HepG2 (cell line): ENCODE results near the gene ARRDC3. TPM values are rescaled to one million over a fixed set of nuclear protein-coding genes. Genes with fewer than 3 reads are reported as not detected.

Experiments
- ATAC-seq: fragments of 200-7000 bp; cut with Tn5 transposase; 3 replicates; pipeline ENCODE4 v1.9.1; 2020; ENCODE audit warnings: mild to moderate bottlenecking, moderate library complexity
- BruUV-seq: library from RNA; stranded (reverse); fragments of 400-500 nt; replicated peaks from 2 replicates; lab custom pipeline; 2021; lab: Mats Ljungman, UMichigan
- CTCF ChIA-PET: fragments of 300-600 bp; formaldehyde crosslinking; extraction: SDS; loops from one replicate; lab custom pipeline; 2021; ENCODE audit warnings: low total read pairs, inconsistent platforms, low intra/inter-chr PET ratio; lab: Yijun Ruan, JAX
- POLR2A ChIA-PET: fragments of 350-600 bp; sonication (Branson Sonifier 250); formaldehyde crosslinking; loops from one replicate; lab custom pipeline; 2020; ENCODE audit warnings: antibody characterized with exemption, inconsistent platforms; lab: Yijun Ruan, JAX
- DNase-seq: peaks from one replicate; pipeline ENCODE4 v3.0.0-alpha.2; 2015; ENCODE audit warnings: low spot score
- FAIRE-seq: peaks from 3 replicates; lab custom pipeline; 2011; peaks lifted over from hg19 to GRCh38; lab: Jason Lieb, UNC
- H2AFZ ChIP-seq: one replicate; pipeline ENCODE4 v1.6.1; 2011; ENCODE audit warnings: low read length, inconsistent platforms
- H3K27ac ChIP-seq: fragments of 300-600 bp; 3 replicates; pipeline ENCODE4 v1.8.0; 2011; ENCODE audit warnings: mixed run types, mild to moderate bottlenecking, mixed read lengths, low read length, inconsistent platforms; ENCODE audit not compliant: insufficient read depth; ENCODE audit errors: extremely low read length
- H3K27me3 ChIP-seq, 2 experiments: fragments of 200-600 bp in 1 of 2; 2 replicates in 1 of 2; 3 replicates in 1 of 2; pipeline versions ENCODE4 v1.6.0 to v1.8.0; 2011; ENCODE audit warnings: low read length in 2 of 2, mild to moderate bottlenecking in 2 of 2, moderate library complexity in 2 of 2, inconsistent platforms in 1 of 2; ENCODE audit not compliant: insufficient read depth in 2 of 2, control insufficient read depth in 1 of 2
- H3K36me3 ChIP-seq, 2 experiments: fragments of 200-600 bp in 1 of 2; replicated peaks in 1 of 2; 2 replicates in 1 of 2; 3 replicates in 1 of 2; pipeline versions ENCODE4 v1.5.1 to v1.8.0; 2011; ENCODE audit warnings: low read length in 2 of 2, inconsistent platforms in 1 of 2; ENCODE audit not compliant: insufficient read depth in 2 of 2, control insufficient read depth in 1 of 2
- H3K4me1 ChIP-seq: 2 replicates; pipeline ENCODE4 v1.5.1; 2012; ENCODE audit warnings: low read length, inconsistent platforms; ENCODE audit not compliant: insufficient read depth
- H3K4me2 ChIP-seq: 2 replicates; pipeline ENCODE4 v1.6.0; 2011; ENCODE audit warnings: low read depth, low read length, inconsistent platforms
- H3K4me3 ChIP-seq, 3 experiments: fragments of 200-600 bp in 1 of 3; sonication (generic), shearing (Covaris generic) in 1 of 3; replicated peaks in 1 of 3; 2 replicates each; pipeline ENCODE4 v1.5.1; 2011 to 2016; ENCODE audit warnings: low read length in 3 of 3, inconsistent platforms in 2 of 3, low read depth in 2 of 3, mild to moderate bottlenecking in 2 of 3, control low read depth in 1 of 3, mixed read lengths in 1 of 3; ENCODE audit not compliant: insufficient read depth in 1 of 3
- H3K79me2 ChIP-seq: one replicate; pipeline ENCODE4 v1.6.1; 2011; ENCODE audit warnings: low read length, inconsistent platforms; ENCODE audit not compliant: insufficient read depth
- H3K9ac ChIP-seq: 2 replicates; pipeline ENCODE4 v1.6.0; 2011; ENCODE audit warnings: mild to moderate bottlenecking, low read depth, low read length, inconsistent platforms; ENCODE audit not compliant: insufficient read depth
- H3K9me3 ChIP-seq: 2 replicates; pipeline ENCODE4 v1.5.1; 2012; ENCODE audit warnings: mild to moderate bottlenecking, low read length
- H4K20me1 ChIP-seq: 2 replicates; pipeline ENCODE4 v1.6.0; 2011; ENCODE audit warnings: inconsistent platforms, mild to moderate bottlenecking, low read length, moderate library complexity; ENCODE audit not compliant: insufficient read depth
- BCL6 ChIP-seq: IDR thresholded peaks from 2 replicates; pipeline ENCODE4 v1.6.1; 2016; ENCODE audit warnings: missing genetic modification reagents, missing compliant biosample characterization
- ETV5 ChIP-seq: IDR thresholded peaks from 2 replicates; pipeline ENCODE4 v1.6.1; 2018; ENCODE audit warnings: missing biosample characterization, missing genetic modification reagents, inconsistent platforms, borderline replicate concordance
- MAFG ChIP-seq: sonication (generic); formaldehyde crosslinking; IDR thresholded peaks from 2 replicates; pipeline ENCODE4 v1.5.1; 2020; ENCODE audit warnings: mild to moderate bottlenecking, missing genetic modification reagents
- SKI ChIP-seq: fragments of 450-650 bp; IDR thresholded peaks from one replicate; pipeline ENCODE4 v1.6.1; 2018; ENCODE audit warnings: mild to moderate bottlenecking; ENCODE audit not compliant: partially characterized antibody
- SP1 ChIP-seq, 2 experiments: fragments of 450-650 bp in 1 of 2; sonication (generic) in 1 of 2; formaldehyde crosslinking in 1 of 2; IDR thresholded peaks; 2 replicates each; pipeline versions ENCODE4 v1.4.0 to v1.6.1; 2016 to 2020; ENCODE audit warnings: missing genetic modification reagents in 1 of 2
- ZBTB42 ChIP-seq: sonication (generic); formaldehyde crosslinking; IDR thresholded peaks from 2 replicates; pipeline ENCODE4 v1.5.0; 2020; ENCODE audit warnings: mild to moderate bottlenecking, missing genetic modification reagents
- ZNF20 ChIP-seq: sonication (generic); formaldehyde crosslinking; IDR thresholded peaks from 2 replicates; pipeline ENCODE4 v1.4.0; 2020; ENCODE audit warnings: mild to moderate bottlenecking, moderate library complexity, missing genetic modification reagents
- ZNF253 ChIP-seq: sonication (generic); formaldehyde crosslinking; IDR thresholded peaks from 2 replicates; pipeline ENCODE4 v1.8.0; 2022; ENCODE audit warnings: mild to moderate bottlenecking, missing genetic modification reagents, borderline replicate concordance
- ZNF317 ChIP-seq: sonication (generic); formaldehyde crosslinking; IDR thresholded peaks from 2 replicates; pipeline ENCODE4 v1.5.0; 2020; ENCODE audit warnings: mild to moderate bottlenecking, missing genetic modification reagents
- ZNF746 ChIP-seq: sonication (generic); formaldehyde crosslinking; IDR thresholded peaks from 2 replicates; pipeline ENCODE4 v1.8.0; 2022; ENCODE audit warnings: mild to moderate bottlenecking, missing genetic modification reagents
- whole genome bisulfite sequencing: methylation state at CpG from one replicate; pipeline ENCODE4 v1.1.6; 2017; ENCODE audit warnings: low lambda C conversion rate; 5-methylcytosine and 5-hydroxymethylcytosine counted together
- in situ Hi-C: cut with HindIII; loops from 2 replicates; pipeline ENCODE4 v1.10.0; 2017; ENCODE audit warnings: low pct_unique_long_range_greater_than_20kb; ENCODE audit not compliant: extremely low pct_ligation_motif_present
- intact Hi-C: fragments of 100-400 bp; cut with micrococcal nuclease; formaldehyde crosslinking; loops from one replicate; pipeline ENCODE4 v1.10.0; 2022; ENCODE audit not compliant: unreplicated experiment
- polyA plus RNA-seq, 8 experiments: library from polyadenylated mRNA; depleted of rRNA in 3 of 8; stranded (reverse) in 7 of 8; unstranded in 1 of 8; fragments of >200 nt; fragmentation: Illumina TruSeq in 4 of 8; extraction: Trizol in 4 of 8; gene quantifications; 2 replicates each; pipeline versions ENCODE4 v1.2.1 to v1.2.3, GENCODE V29; 2011 to 2016; ENCODE audit warnings: low read depth in 4 of 8, missing spikeins in 1 of 8, mixed read lengths in 1 of 8; ENCODE audit not compliant: insufficient read depth in 1 of 8
- total RNA-seq, 5 experiments: library from RNA; depleted of rRNA; stranded (reverse); fragments of >200 nt; fragmentation: Illumina TruSeq; extraction: Trizol; gene quantifications; 2 replicates each; pipeline ENCODE4 v1.2.3, GENCODE V29; 2016; ENCODE audit warnings: low read depth in 1 of 5
- TF ChIP-seq, protein P1 (sequence below): sonication (generic); formaldehyde crosslinking; IDR thresholded peaks from 2 replicates; pipeline ENCODE4 v1.8.0; 2022; ENCODE audit warnings: mild to moderate bottlenecking, missing genetic modification reagents
- TF ChIP-seq, protein P2 (sequence below): sonication (generic); formaldehyde crosslinking; conservative IDR thresholded peaks from 2 replicates; pipeline ENCODE4 v1.8.0; 2022; ENCODE audit warnings: mild to moderate bottlenecking, moderate library complexity, missing genetic modification reagents
- TF ChIP-seq, protein P3 (sequence below): sonication (generic); formaldehyde crosslinking; IDR thresholded peaks from 2 replicates; pipeline ENCODE4 v1.5.0; 2020; ENCODE audit warnings: missing genetic modification reagents

Gene ARRDC3
- total and polyA plus RNA-seq, 2 of the 13 experiments (the other 11 are each of a cell fraction or from before 2014, with no cell fraction given) = 3.4 to 24.4 TPM

DNA sequence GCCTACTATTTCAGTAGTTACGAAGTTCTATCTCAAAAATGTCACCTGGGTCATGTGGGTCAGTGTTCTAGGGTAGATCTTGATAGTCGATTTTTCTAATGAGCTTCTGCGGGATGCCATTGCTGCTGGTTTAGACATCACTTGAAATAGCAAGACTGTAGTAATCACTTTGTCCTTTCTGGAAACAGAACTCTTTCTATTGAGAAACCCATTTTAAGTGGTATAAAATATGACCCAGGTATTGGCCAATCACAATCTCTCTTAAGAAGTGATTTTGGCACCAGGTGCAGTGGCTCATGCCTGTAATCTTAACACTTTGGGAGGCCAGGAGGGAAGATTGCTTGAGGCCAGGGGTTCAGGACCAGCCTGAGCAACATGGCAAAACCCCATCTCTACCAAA lies 17.6 kb downstream of the ARRDC3 start:
- in situ Hi-C loops = no loop called here
- CTCF ChIA-PET = no interaction called here

DNA sequence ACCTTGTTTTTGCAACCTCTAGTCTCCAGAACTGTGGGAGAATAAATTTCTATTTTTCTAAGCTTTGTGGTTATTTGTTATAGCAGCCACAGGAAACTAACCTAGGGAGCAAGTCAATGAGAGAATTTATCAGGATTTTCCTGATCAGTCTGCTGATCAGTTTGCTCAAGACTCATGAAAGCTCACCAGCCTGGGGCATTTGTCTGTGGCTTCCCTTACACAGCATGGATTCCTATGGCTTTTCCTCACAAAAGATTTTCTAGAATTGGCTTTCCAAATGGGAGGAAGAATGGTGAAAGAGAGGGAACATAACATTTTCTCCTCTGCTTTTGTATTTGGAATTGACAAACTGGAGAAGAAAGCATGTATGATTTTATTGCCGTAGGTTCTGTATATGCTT lies 20.2 kb downstream of the ARRDC3 start:
- CTCF ChIA-PET = no interaction called here
- Histone ChIP-seq H3K27me3 (no peaks in the 10 kb centered on the region), H2AFZ (no peak overlapping the region), H3K79me2 (no peaks in the 10 kb centered on the region), H3K27ac (no peak overlapping the region), H4K20me1 (no peaks in the 10 kb centered on the region), H3K4me3 (no peak overlapping the region), H3K9ac (no peak overlapping the region), H3K36me3 (no peaks in the 10 kb centered on the region), H3K9me3 (no peaks in the 10 kb centered on the region)
- POLR2A ChIA-PET = no interaction called here
- WGBS = 96% methylated on average over 1 of the region's 1 CpG
- DNase-seq (no peak), FAIRE-seq (no peak), ATAC-seq (no peak)
- no TSS peak for BruUV-seq
- intact Hi-C loops = no loop called here
- in situ Hi-C loops = no loop called here
- TF ChIP-seq ZNF317 = no peak
- TF ChIP-seq, protein P1, sequence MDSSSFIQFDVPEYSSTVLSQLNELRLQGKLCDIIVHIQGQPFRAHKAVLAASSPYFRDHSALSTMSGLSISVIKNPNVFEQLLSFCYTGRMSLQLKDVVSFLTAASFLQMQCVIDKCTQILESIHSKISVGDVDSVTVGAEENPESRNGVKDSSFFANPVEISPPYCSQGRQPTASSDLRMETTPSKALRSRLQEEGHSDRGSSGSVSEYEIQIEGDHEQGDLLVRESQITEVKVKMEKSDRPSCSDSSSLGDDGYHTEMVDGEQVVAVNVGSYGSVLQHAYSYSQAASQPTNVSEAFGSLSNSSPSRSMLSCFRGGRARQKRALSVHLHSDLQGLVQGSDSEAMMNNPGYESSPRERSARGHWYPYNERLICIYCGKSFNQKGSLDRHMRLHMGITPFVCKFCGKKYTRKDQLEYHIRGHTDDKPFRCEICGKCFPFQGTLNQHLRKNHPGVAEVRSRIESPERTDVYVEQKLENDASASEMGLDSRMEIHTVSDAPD (CRISPR knock-in tag) = no peak
- no peak for TF ChIP-seq BCL6 (CRISPR knock-in tag)
- TF ChIP-seq ETV5 (CRISPR knock-in tag) = no peak
- TF ChIP-seq, protein P2, sequence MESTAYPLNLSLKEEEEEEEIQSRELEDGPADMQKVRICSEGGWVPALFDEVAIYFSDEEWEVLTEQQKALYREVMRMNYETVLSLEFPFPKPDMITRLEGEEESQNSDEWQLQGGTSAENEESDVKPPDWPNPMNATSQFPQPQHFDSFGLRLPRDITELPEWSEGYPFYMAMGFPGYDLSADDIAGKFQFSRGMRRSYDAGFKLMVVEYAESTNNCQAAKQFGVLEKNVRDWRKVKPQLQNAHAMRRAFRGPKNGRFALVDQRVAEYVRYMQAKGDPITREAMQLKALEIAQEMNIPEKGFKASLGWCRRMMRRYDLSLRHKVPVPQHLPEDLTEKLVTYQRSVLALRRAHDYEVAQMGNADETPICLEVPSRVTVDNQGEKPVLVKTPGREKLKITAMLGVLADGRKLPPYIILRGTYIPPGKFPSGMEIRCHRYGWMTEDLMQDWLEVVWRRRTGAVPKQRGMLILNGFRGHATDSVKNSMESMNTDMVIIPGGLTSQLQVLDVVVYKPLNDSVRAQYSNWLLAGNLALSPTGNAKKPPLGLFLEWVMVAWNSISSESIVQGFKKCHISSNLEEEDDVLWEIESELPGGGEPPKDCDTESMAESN (CRISPR knock-in tag) = no peak
- no peak for TF ChIP-seq ZBTB42 (CRISPR knock-in tag)
- no peak for TF ChIP-seq ZNF746
- TF ChIP-seq, all 625 proteins: peak for 0
- Histone ChIP-seq H3K4me2 (no peak overlapping the region), H3K4me1 (no peaks in the 10 kb centered on the region)

More for the DNA sequence above, 17.6 kb downstream of the ARRDC3 start:
- Histone ChIP-seq H2AFZ (no peak overlapping the region), H3K27ac (no peak overlapping the region)
- no TSS peak for BruUV-seq
- no peak for TF ChIP-seq SKI
- no peak for TF ChIP-seq SP1 (IDR thresholded peaks at IDR 0.05)
- no peak for TF ChIP-seq SP1 (CRISPR knock-in tag; IDR thresholded peaks at IDR 0.05)
- no peak for TF ChIP-seq MAFG (CRISPR knock-in tag)
- TF ChIP-seq ZNF20 (CRISPR knock-in tag) = no peak
- TF ChIP-seq ZNF253 (CRISPR knock-in tag) = no peak
- TF ChIP-seq, protein P3, sequence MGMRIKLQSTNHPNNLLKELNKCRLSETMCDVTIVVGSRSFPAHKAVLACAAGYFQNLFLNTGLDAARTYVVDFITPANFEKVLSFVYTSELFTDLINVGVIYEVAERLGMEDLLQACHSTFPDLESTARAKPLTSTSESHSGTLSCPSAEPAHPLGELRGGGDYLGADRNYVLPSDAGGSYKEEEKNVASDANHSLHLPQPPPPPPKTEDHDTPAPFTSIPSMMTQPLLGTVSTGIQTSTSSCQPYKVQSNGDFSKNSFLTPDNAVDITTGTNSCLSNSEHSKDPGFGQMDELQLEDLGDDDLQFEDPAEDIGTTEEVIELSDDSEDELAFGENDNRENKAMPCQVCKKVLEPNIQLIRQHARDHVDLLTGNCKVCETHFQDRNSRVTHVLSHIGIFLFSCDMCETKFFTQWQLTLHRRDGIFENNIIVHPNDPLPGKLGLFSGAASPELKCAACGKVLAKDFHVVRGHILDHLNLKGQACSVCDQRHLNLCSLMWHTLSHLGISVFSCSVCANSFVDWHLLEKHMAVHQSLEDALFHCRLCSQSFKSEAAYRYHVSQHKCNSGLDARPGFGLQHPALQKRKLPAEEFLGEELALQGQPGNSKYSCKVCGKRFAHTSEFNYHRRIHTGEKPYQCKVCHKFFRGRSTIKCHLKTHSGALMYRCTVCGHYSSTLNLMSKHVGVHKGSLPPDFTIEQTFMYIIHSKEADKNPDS = no peak
- TF ChIP-seq, all 625 proteins: peak for 0
- 69% methylated on average over 3 of the region's 3 CpGs for WGBS
- Histone ChIP-seq H3K4me3 (no peak overlapping the region), H3K9me3 (no peaks in the 10 kb centered on the region), H4K20me1 (no peaks in the 10 kb centered on the region), H3K9ac (no peak overlapping the region), H3K4me2 (no peak overlapping the region), H3K36me3 (peaks cover 3% of the 10 kb centered on the region in 2 experiments), H3K27me3 (no peaks in the 10 kb centered on the region), H3K4me1 (no peaks in the 10 kb centered on the region), H3K79me2 (no peaks in the 10 kb centered on the region)
- no peak for DNase-seq
- intact Hi-C loops = no loop called here
- FAIRE-seq = no peak
- ATAC-seq = no peak
- POLR2A ChIA-PET = no interaction called here
